Right atrium auricular region (tissue), 2 donors: ENCODE results near the gene IRAK1BP1. TPM values are rescaled to one million over a fixed set of nuclear protein-coding genes. Genes with fewer than 3 reads are reported as not detected.
"Not testable (repeated sequence)": the region's sequence is repeated elsewhere in the genome, so short reads cannot be mapped to it uniquely, and the experiment has no call there.

Experiments
- DNase-seq: peaks from one replicate; pipeline ENCODE4 v3.0.0-alpha.2; 2019; ENCODE audit warnings: low spot score
- H3K27ac ChIP-seq, 2 donors: fragments of 200-600 bp; sonication (generic); 1 replicate in 1 of 2; 2 replicates in 1 of 2; pipeline ENCODE4 v1.5.1; 2016 to 2019
- H3K27me3 ChIP-seq, 2 donors: fragments of 200-600 bp; sonication (generic); one replicate each; pipeline versions ENCODE4 v1.5.1 to v1.6.0; 2017 to 2019
- H3K36me3 ChIP-seq: fragments of 200-600 bp; sonication (generic); one replicate; pipeline ENCODE4 v1.5.1; 2016
- H3K4me1 ChIP-seq, 2 donors: fragments of 200-600 bp; sonication (generic); one replicate each; pipeline versions ENCODE4 v1.5.1 to v1.6.0; 2017 to 2019
- H3K4me3 ChIP-seq, 2 donors: fragments of 200-600 bp; sonication (generic); 1 replicate in 1 of 2; 2 replicates in 1 of 2; pipeline ENCODE4 v1.5.1; 2017 to 2019; ENCODE audit warnings: mild to moderate bottlenecking in 1 of 2, moderate library complexity in 1 of 2
- H3K9me3 ChIP-seq, 2 donors: fragments of 200-600 bp; sonication (generic); one replicate each; pipeline ENCODE4 v1.5.1; 2019
- total RNA-seq, 2 donors: library from RNA; depleted of rRNA; stranded (reverse); fragments of >200 nt; gene quantifications; one replicate each; pipeline ENCODE4 v1.1.0, GENCODE V29; 2016
- TF ChIP-seq, protein P1 (sequence below), 2 donors: fragments of 200-600 bp; sonication (generic); IDR thresholded peaks; one replicate each; pipeline ENCODE4 v1.5.1; 2019; ENCODE audit warnings: antibody characterized with exemption in 2 of 2

Gene IRAK1BP1
- total RNA-seq, 2 donors from 2014 or later, result 2.7 to 7.4 TPM

- peaks cover 0 to 13% of the 10 kb centered on the region in 2 donors for H3K4me1 ChIP-seq
- DNase-seq, result no peak
- H3K9me3 ChIP-seq, result peaks cover 0 to under 1% of the 10 kb centered on the region in 2 donors
- no peak overlapping the region for H3K27ac ChIP-seq
- no peaks in the 10 kb centered on the region for H3K27me3 ChIP-seq
- H3K4me3 ChIP-seq, result no peak overlapping the region
- H3K36me3 ChIP-seq, result no peaks in the 10 kb centered on the region
- TF ChIP-seq, protein P1, sequence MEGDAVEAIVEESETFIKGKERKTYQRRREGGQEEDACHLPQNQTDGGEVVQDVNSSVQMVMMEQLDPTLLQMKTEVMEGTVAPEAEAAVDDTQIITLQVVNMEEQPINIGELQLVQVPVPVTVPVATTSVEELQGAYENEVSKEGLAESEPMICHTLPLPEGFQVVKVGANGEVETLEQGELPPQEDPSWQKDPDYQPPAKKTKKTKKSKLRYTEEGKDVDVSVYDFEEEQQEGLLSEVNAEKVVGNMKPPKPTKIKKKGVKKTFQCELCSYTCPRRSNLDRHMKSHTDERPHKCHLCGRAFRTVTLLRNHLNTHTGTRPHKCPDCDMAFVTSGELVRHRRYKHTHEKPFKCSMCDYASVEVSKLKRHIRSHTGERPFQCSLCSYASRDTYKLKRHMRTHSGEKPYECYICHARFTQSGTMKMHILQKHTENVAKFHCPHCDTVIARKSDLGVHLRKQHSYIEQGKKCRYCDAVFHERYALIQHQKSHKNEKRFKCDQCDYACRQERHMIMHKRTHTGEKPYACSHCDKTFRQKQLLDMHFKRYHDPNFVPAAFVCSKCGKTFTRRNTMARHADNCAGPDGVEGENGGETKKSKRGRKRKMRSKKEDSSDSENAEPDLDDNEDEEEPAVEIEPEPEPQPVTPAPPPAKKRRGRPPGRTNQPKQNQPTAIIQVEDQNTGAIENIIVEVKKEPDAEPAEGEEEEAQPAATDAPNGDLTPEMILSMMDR (IDR thresholded peaks at IDR 0.05), result no peak
Measured at GRCh38 chr6:78863576-78863975, 3.8 kb upstream of the IRAK1BP1 start.

DNA sequence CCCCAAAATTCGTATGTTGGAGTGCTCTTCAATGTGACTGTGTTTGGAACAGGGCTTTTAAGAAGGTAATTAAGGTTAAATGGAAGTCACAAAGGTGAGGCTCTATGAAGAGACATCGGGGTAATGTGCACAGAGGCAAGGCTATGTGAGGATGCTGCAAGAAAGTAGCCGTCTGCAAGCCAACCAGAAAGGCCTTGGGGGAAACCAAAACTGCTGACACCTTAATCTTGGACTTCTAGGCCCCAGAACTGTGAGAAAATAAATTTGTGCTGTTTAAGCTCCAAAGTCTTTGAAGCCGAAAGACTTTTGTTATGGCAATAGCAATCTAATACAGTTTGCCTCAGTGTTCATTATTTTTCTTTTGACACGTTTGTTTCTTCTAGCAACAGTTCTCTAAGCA lies 2.4 kb upstream of the IRAK1BP1 start:
- no peaks in the 10 kb centered on the region for H3K9me3 ChIP-seq
- H3K4me1 ChIP-seq, result peaks cover 0 to 13% of the 10 kb centered on the region in 2 donors
- H3K27ac ChIP-seq, result no peak overlapping the region
- H3K27me3 ChIP-seq, result no peaks in the 10 kb centered on the region
- TF ChIP-seq, protein P1 (IDR thresholded peaks at IDR 0.05), result no peak
- H3K4me3 ChIP-seq, result no peak overlapping the region
- DNase-seq, result no peak
- H3K36me3 ChIP-seq, result no peaks in the 10 kb centered on the region

- Histone ChIP-seq H3K36me3 (no peaks in the 10 kb centered on the region), H3K27me3 (no peaks in the 10 kb centered on the region), H3K9me3 (no peaks in the 10 kb centered on the region), H3K27ac (peak overlapping the region; percentile 54 to 70), H3K4me3 (peak overlapping the region; percentile 67 to 90), H3K4me1 (peaks cover 0 to 13% of the 10 kb centered on the region in 2 donors)
- DNase-seq, result no peak
- TF ChIP-seq, protein P1 (IDR thresholded peaks at IDR 0.05), result no peak
Measured at GRCh38 chr6:78867020-78867369, 356 bp upstream of the IRAK1BP1 start.

- H3K27ac ChIP-seq, result peak overlapping the region in 1 of 2 donors; percentile 70
- DNase-seq, result no peak
- no peaks in the 10 kb centered on the region for H3K27me3 ChIP-seq
- H3K4me3 ChIP-seq, result peak overlapping the region; percentile 67 to 90
- no peaks in the 10 kb centered on the region for H3K36me3 ChIP-seq
- TF ChIP-seq, protein P1 (IDR thresholded peaks at IDR 0.05), result no peak
- peaks cover 0 to 13% of the 10 kb centered on the region in 2 donors for H3K4me1 ChIP-seq
- H3K9me3 ChIP-seq, result no peaks in the 10 kb centered on the region
Measured at GRCh38 chr6:78868116-78868515, 765 bp downstream of the IRAK1BP1 start.

DNA sequence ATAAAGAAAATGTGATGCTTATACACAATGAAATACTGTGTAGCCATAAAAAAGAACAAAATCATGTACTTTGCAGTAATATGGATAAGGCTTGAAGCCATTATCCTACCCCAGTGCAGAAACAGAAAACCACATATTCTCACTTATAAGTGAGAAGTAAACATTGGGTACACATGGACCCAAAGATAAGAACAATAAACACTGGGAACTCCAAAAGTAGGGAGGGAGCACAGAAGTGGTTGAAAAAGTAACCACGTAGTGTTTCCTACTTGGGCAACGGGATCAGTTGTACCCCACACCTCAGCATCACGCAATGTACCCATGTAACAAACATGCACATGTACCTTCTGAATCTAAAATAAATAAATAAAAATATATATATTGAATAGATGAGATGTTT lies 8.2 kb downstream of the IRAK1BP1 start:
- H3K9me3 ChIP-seq, result peaks cover 0 to 7% of the 10 kb centered on the region in 2 donors

DNA sequence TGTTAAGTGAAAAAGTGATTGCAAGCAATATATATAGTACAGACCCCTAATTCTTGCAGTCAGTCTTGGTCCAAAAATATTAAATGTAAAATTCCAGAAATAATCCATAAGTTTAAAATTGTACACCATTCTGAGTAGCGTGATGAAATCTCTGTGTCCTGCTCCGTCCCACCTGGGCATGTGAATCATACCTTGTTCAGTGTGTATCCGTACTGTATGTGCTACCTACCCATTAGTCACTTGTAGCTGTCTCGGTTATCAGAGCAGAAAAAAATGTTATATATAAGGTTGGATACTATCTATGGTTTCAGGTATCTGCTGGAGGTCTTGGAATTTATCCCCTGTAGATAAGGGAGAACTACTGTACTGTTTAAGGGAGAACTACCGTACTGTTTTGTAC lies 16.3 kb downstream of the IRAK1BP1 start:
- no peaks in the 10 kb centered on the region for H3K27me3 ChIP-seq
- no peak for DNase-seq
- no peaks in the 10 kb centered on the region for H3K4me1 ChIP-seq
- no peaks in the 10 kb centered on the region for H3K9me3 ChIP-seq
- H3K27ac ChIP-seq, result no peak overlapping the region
- H3K36me3 ChIP-seq, result no peaks in the 10 kb centered on the region
- H3K4me3 ChIP-seq, result no peak overlapping the region
- TF ChIP-seq, protein P1 (IDR thresholded peaks at IDR 0.05), result no peak

More for the DNA sequence above, 8.2 kb downstream of the IRAK1BP1 start:
- Histone ChIP-seq H3K4me3 (no peak overlapping the region), H3K27me3 (no peaks in the 10 kb centered on the region), H3K27ac (no peak overlapping the region), H3K36me3 (peaks cover 4% of the 10 kb centered on the region), H3K4me1 (no peaks in the 10 kb centered on the region)
- TF ChIP-seq, protein P1 (IDR thresholded peaks at IDR 0.05), result no peak
- no peak for DNase-seq

GRCh38 chr6:78889901-78890300 lies 22.6 kb downstream of the IRAK1BP1 start:
- DNase-seq, H3K4me3 ChIP-seq, H3K36me3 ChIP-seq, H3K27me3 ChIP-seq, H3K4me1 ChIP-seq, H3K27ac ChIP-seq, H3K9me3 ChIP-seq: not testable (repeated sequence)
